HFF-Myc (cell line): ENCODE data around the gene RBM5.
A peak's percentile ranks its signal among the peaks of the same experiment; 100 is the strongest.
"Not testable (repeated sequence)": the region's sequence is repeated elsewhere in the genome, so short reads cannot be mapped to it uniquely, and the experiment has no call there.

ENCODE experiments used
- DNase-seq: peaks from one replicate; pipeline ENCODE4 v3.0.0-alpha.2; 2011; ENCODE audit warnings: low read depth; ENCODE audit errors: extremely low read depth
- H3K4me3 ChIP-seq: replicated peaks from 2 replicates; pipeline ENCODE4 v1.5.1; 2011; ENCODE audit warnings: low read depth, mild to moderate bottlenecking, control low read depth, low read length
- TF ChIP-seq, protein P1 (sequence below): IDR thresholded peaks from 2 replicates; pipeline ENCODE4 v1.5.1; 2012; ENCODE audit warnings: mild to moderate bottlenecking, low read depth, low read length, control low read depth; ENCODE audit errors: missing control alignments

The RBM5 gene

DNA sequence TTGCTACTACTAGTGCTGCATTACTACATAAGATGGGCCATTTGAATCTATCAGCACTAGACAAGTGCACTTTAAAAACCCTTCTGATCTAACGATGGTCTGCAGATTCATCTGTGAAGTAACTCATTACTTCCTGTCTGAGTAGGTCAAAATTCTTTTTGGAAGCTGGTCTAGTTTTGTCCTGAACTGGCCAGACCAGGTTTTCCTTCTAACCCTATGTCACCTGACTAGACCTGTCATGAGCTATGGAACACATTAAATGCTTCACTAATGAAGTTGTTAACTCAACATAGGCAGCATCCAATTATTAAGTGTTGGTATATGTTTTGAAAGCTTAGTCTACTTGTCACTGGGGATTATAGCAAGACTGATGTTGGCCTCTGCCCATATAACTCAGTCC is 10.1 kb upstream of the RBM5 start:
- TF ChIP-seq, protein P1, sequence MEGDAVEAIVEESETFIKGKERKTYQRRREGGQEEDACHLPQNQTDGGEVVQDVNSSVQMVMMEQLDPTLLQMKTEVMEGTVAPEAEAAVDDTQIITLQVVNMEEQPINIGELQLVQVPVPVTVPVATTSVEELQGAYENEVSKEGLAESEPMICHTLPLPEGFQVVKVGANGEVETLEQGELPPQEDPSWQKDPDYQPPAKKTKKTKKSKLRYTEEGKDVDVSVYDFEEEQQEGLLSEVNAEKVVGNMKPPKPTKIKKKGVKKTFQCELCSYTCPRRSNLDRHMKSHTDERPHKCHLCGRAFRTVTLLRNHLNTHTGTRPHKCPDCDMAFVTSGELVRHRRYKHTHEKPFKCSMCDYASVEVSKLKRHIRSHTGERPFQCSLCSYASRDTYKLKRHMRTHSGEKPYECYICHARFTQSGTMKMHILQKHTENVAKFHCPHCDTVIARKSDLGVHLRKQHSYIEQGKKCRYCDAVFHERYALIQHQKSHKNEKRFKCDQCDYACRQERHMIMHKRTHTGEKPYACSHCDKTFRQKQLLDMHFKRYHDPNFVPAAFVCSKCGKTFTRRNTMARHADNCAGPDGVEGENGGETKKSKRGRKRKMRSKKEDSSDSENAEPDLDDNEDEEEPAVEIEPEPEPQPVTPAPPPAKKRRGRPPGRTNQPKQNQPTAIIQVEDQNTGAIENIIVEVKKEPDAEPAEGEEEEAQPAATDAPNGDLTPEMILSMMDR: no peak
- H3K4me3 ChIP-seq: no peak overlapping the region
- no peak for DNase-seq

- H3K4me3 ChIP-seq, DNase-seq: not testable (repeated sequence)
These were observed 3.8 kb upstream of the RBM5 start for GRCh38 chr3:50084951-50085350.

- DNase-seq: no peak
- H3K4me3 ChIP-seq: peak overlapping the region; percentile 70
- TF ChIP-seq, protein P1: no peak
These were observed 858 bp downstream of the RBM5 start for GRCh38 chr3:50089609-50089945.

DNA sequence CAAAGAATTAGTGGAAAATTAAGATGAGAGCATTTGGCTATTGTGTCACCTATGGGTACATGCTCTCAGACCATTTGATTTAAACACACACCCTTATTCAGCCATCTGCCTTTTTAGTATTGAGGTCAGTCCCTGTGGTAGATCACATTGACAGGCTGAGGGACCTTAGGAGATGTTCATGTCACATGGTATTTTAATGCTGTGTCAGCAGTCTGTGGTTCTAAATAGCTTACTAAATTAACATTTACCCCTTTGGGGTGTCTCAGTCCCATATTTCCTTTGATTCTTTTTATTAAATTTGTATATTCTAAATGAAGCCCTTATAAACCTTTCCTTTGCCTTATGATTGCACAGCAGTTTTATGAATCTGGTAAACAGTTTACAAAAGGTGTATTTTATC is 2.3 kb downstream of the RBM5 start:
- DNase-seq: no peak
- peak overlapping the region; percentile 70; the same call in 1 of the 2 replicates for H3K4me3 ChIP-seq
- TF ChIP-seq, protein P1: no peak

GRCh38 chr3:50095352-50095998 is 6.8 kb downstream of the RBM5 start:
- DNase-seq: no peak
- H3K4me3 ChIP-seq: no peak overlapping the region
- TF ChIP-seq, protein P1: no peak

- no peak overlapping the region for H3K4me3 ChIP-seq
- TF ChIP-seq, protein P1: no peak
- DNase-seq: no peak
These were observed 11.7 kb downstream of the RBM5 start for GRCh38 chr3:50100386-50100785.

DNA sequence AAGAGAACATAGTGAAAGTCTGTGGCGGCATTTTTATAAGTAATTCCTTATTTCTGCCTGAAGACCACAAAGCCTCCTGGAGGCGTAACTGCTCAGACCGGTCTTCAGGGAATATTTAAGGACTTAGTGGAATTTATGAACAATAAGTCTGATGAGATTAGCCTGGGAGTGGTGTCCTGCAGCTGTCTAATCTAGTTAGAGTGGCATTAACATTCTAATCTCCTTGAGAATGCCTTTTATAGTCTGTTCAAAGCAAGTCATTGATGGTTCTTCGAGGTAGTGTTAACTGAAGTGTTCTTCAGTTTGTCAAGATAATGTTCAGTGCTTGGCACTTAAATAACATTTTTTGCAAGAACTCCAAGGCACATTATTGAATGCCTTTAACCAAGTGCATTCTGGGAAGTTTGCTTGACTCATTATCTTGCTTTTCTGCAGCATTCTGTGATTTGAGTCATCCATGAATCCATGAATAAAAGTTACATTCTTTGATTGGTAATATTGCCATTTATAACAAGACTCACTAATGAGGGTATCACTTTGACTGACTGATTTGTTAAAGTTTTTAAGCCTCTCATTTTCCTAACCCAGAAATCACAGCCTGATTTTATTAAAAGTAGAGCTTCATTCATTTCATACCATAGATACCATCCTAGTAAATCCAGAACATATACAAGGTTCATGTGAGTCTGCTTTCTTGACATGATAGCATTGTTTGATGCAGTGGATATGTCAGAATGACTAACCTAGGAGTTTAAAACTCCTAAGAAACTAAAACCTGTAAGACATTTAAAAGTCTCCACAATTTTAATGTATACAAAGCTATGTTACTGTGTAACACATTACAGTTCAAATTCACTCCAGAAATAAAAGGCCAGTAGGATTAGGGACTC is 12.5 kb downstream of the RBM5 start:
- no peak for DNase-seq

More for the DNA sequence above, 12.5 kb downstream of the RBM5 start:
- H3K4me3 ChIP-seq: no peak overlapping the region
- TF ChIP-seq, protein P1: no peak
